GM18861 (cell line): ENCODE measurements around the gene TBC1D14.

Experiments
- ATAC-seq: cut with Tn5 transposase; IDR thresholded peaks from one replicate; pipeline ENCODE4 v1.9.1; 2021; ENCODE audit not compliant: unreplicated experiment

Gene TBC1D14

GRCh38 chr4:6909113-6909969 is at the start of gene TBC1D14:
Gene TBC1D14 (plus strand): TSS chr4:6909826. CDS start chr4:6923390, 13,564 bp downstream.
- ATAC-seq = peak; percentile 74

DNA sequence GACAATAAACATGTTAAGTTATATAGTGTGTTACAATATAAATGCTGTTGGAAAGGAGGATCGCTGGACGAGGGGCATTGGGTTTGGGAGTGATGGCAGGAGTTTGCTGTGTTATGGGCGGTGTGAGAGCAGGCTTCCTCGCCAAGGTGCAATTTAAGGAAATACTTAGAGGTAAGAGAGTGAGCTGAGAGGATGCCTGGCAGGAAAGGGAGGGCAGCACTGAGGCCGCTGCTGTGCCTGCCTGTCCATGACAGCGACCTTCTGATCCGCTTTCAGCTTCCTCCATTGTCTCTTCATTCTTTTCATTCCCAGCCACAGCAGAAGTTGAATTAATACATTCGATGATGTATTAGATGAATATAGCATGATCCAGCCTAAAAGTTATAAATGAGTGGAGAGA is 41.2 kb upstream of the TBC1D14 start:
- ATAC-seq = no peak

DNA sequence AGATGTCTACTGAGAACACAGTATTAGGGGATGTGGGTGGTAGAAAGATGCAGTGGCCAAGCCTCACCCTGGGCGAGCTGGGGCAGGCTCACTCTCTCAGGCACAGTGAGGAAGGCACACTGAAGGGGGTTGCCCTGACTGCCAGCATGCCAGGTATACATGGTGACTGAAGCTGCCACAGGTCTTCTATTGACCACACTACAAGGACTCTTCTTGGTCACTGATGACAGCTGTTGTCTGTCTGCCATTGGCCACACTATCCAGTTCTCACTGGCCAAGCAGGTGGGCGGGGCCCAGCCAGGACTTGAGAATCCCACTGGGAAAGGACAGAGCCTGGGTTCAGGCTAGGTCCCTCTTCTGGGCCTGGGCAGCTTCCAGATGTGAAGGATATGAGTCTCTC is 39.7 kb upstream of the TBC1D14 start:
- ATAC-seq = no peak

- ATAC-seq = no peak
Measured at GRCh38 chr4:6873291-6873690, 36.3 kb upstream of the TBC1D14 start.

GRCh38 chr4:6873792-6874461 is 35.7 kb upstream of the TBC1D14 start:
- no peak for ATAC-seq

DNA sequence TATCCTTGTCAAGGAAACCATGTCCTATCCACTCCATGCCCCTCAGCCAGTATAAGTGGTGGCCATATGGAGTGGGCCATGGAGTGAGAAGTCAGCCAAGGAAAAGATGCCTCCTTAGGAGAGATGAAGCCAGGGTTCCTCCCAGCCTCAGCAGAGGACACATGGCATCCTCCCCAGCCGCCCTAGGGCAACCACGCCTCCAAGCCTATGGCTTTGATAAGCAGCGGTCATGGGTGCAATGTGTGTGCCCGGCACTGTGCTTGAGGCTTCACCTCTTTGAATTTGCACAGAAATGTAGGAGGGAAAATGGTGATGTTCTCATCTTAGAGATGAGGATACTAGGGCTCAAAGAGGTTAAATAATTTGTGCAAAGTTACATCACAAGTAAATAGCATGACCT is 34.6 kb upstream of the TBC1D14 start:
- ATAC-seq = no peak

DNA sequence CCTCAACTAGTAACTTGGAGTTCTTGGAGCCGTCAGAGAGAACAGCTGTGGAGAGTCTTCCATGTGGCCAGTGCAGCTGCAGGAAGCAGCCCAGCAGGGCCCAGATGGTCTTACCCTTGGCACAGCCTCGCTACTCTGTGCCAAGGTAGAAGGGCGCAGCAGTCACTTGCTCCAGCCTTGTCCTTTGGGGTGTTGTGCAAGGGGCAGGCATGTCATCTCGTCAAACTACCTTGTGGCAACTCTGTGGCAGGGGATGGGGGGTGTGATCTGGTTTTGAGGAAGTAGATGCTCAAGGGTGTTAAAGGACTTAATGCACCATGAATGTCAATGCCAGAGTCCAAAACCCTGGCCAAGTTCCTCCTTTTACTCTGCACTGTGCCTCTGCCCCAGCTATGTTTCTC is 34.2 kb upstream of the TBC1D14 start:
- ATAC-seq = no peak

- ATAC-seq = no peak
Measured at GRCh38 chr4:6876440-6876839, 33.2 kb upstream of the TBC1D14 start.

- ATAC-seq = no peak
Measured at GRCh38 chr4:6877067-6877466, 32.6 kb upstream of the TBC1D14 start.

DNA sequence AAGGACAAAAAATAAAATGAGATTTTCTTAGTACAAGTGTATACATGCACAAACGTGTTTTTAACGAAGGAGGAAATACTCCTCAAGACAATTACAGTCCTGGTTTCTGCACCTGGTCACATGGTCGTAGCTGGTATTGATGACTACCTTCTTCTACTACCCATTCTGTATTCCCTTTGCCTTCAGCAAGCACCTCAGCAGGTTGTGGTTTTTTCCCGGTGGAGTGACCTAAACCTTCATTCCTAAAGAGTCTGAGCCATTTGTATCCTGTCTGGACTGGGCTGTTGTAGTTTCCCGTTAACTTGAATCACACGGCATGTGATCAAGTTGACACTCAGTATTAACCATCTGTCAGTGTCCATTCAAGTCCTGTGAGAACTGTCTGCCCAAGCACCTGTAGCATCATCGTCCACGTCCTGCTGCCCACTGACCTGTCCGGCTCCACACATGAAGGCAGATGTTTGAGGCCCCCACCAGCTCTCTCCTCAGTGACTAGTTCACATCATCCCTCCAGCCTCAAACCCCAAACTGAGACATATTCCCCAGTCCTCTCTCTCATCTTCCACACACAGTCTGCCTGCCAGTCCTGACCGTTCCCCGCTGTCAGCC is 31.1 kb upstream of the TBC1D14 start:
- ATAC-seq = no peak

DNA sequence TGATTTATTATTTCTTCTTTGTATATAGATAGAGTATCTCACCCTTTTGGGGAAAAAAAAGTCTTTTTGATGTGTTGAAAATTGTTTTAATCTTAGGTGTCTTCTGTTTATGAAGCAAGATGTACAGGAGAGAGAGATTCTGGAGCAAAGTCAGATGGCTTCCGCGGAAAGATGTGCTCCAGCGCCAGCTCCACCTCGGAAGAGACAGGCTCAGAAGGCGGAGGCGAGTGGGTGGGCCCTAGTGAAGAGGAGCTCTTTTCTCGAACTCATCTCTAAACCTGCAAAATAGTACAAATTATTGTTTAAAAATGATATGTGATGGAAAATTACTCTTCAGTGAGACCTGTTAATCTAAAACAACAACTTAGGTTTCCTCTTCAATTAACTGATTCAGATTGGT is 28.9 kb upstream of the TBC1D14 start:
- ATAC-seq = no peak

DNA sequence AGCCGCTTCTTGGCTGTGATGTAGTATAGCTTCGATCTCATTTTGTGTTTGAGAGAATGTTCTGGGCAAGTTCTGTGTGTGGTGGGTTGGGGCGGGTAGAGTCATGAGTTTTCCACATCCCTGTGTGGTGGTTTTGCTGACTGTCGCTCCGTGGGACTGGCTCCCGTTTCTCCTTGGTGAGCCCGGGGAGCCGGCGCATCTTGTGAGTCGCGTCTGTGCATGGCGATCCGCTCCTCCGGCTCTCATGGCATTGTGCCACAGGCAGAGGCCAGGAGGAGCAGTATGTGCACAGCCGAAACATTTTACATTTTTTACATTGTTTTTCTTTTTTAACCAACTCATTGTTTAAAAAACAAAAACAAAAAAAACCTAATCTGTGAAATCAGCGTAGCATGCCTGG is 27.7 kb upstream of the TBC1D14 start:
- ATAC-seq = no peak

DNA sequence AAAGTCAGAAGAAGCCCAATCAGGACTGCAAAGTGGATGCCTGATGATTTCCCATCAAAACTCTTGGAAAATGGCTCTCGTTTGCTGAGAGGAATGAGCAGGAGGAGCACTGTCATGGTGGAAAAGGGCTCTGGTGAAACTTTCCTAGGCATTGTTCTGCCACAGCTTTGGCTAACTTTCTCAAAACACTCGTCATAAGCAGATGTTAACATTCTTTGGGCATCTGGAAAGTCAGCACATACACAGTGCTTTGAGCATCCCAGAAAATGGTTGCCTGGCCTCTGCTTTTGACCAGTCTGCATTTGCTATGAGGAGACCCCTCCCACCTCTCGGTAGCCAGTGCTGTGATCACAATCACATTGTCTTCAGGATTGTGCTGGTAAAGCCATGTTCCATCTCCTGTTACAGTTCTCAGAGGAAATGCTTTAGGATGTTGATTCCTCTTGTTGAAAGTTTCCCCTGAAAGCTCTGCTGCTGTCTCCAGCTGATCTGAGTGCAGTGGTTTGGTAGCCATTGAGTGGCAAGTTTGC is 25.2 kb upstream of the TBC1D14 start:
- no peak for ATAC-seq

DNA sequence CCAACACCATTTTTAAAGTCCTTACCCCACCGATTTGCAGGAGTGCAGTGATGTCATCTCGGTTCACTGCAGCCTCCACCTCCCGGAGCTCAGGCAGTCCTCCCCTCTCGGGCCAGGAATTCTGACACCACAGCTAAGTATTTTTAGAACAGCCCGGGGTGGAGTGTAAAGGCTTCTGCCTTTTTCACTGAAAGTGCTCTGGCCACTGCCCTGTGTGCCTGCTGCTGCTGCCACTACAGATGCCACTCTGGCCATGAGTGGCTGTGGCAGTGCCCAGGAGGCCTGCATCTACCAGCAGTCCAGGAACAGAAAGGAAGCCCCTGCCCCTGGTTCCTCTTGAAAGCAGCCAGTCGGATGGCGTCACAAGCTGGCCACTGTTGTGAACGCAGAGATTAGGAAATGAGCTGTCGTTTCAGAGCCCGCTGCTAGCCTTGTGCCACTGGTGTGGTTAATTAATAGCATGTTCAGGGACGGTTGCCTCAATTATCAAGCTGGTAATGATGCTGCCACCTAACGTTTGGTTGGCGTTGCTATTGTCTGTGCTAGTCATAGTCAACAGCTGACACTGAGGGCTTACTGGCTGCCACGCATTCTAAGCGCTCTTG is 23.6 kb upstream of the TBC1D14 start:
- ATAC-seq = peak; percentile 83

DNA sequence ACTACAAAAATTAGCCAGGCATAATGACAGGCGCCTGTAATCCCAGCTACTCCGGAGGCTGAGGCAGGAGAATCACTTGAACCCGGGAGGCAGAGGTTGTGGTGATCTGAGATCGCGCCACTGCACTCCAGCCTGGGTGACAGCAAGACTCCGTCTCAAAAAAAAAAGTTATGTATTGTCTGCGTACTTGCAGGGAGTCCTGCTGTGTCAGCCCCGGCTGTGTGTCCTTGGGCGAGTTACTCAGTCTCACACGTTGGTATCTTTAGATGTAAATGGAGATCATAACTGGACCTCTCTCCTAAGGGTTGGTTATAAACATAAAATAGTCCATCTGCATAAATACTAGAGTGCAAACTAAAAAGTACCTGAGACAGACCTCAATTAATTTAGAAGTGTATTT is 22.7 kb upstream of the TBC1D14 start:
- no peak for ATAC-seq

- ATAC-seq = no peak
Measured at GRCh38 chr4:6887591-6888371, 21.8 kb upstream of the TBC1D14 start.

DNA sequence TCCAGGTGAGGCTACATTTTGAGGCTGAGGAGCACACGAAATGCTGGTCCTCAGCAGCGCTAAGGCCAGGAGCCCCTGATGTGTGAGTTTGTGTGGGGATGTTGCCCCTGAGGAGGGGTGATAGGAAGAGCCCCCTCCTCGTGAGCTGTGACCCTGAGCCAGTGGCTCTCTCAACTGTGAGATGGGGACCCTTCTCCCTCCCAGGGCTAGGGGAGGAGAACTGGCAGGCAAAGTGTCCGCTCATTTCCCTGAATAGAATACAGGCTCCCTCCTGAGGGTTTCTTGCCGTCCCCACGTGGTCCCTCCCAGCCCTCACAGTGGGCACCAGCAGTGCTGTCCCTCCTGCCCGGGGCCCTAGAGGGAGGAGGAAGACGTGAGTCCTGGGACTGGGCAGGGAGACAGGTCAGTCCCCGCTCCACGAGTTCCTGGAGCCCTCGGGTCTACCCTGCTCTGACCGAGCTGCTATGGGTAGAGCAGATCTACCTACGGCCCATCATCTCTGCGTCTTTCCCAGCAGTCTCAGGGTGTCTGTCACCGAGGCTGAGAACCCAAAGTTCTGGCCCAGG is 21.0 kb upstream of the TBC1D14 start:
- no peak for ATAC-seq

DNA sequence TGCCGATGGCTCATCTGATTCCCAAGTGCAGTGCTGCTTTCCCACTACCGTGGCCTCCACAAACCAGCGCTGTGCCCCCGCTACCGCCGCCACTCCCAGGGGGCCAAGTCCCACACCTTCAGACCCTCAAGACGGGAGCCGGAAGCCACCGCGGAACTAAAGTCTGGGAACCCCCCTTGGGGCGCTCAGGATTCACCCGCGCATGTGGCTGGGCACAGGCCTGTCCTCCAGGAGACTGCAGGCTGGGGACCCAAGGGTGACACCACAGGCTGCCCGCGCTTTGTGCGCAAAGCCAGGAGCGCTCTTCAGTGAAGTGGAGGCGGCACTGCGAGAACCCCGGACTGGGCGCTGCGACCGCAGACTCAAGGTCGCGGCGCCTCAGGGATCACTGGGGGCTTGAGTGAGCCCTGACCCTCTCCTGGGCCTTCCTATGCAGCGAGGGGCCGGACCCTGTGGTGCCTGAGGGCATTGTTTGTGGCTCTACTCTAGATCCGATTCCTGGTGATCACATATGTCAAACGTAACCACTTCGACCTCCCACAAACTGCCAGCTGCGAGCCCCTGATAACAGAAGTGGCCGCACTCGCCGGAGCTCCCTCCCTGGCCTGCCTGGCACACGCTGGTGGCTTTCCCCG is 20.4 kb upstream of the TBC1D14 start:
- ATAC-seq = no peak

- ATAC-seq = no peak
Measured at GRCh38 chr4:6889736-6890324, 19.8 kb upstream of the TBC1D14 start.
